Cardiac muscle cell (in vitro differentiated cells and primary cell): ENCODE measurements around the gene CT47C1. TPM values are rescaled to one million over a fixed set of nuclear protein-coding genes. Genes with fewer than 3 reads are reported as not detected.
"Not testable (repeated sequence)": the region's sequence is repeated elsewhere in the genome, so short reads cannot be mapped to it uniquely, and the experiment has no call there.

Source experiments
- DNase-seq, 2 donors: peaks; one replicate each; pipeline versions ENCODE4 v3.0.0 to v3.0.0-alpha.2; 2010 to 2017; ENCODE audit warnings: low read depth in 1 of 2, low spot score in 1 of 2
- H3K27ac ChIP-seq: fragments of 200-600 bp; sonication (generic); 2 replicates; pipeline ENCODE4 v1.5.1; 2016
- H3K27me3 ChIP-seq: fragments of 200-600 bp; sonication (generic); 2 replicates; pipeline ENCODE4 v1.6.0; 2016; ENCODE audit warnings: control low read depth
- H3K36me3 ChIP-seq: fragments of 200-600 bp; sonication (generic); 2 replicates; pipeline ENCODE4 v1.5.1; 2016; ENCODE audit warnings: control low read depth
- H3K4me1 ChIP-seq: fragments of 200-600 bp; sonication (generic); 2 replicates; pipeline ENCODE4 v1.8.1; 2017; ENCODE audit warnings: low read depth, mild to moderate bottlenecking, mixed run types
- H3K4me3 ChIP-seq: fragments of 200-600 bp; sonication (generic); 2 replicates; pipeline ENCODE4 v1.5.1; 2016; ENCODE audit warnings: mild to moderate bottlenecking
- H3K9me3 ChIP-seq: fragments of 200-600 bp; sonication (generic); 2 replicates; pipeline ENCODE4 v1.5.1; 2017; ENCODE audit warnings: low read depth, mild to moderate bottlenecking, control low read depth
- polyA plus RNA-seq: library from polyadenylated mRNA; unstranded; fragments of >200 nt; fragmentation: Nextera tagmentation; extraction: Ambion mirVana; gene quantifications from 2 replicates; pipeline ENCODE4 v1.2.1, GENCODE V29; 2016
- total RNA-seq: library from RNA; depleted of rRNA; stranded (reverse); fragments of >200 nt; gene quantifications from 2 replicates; pipeline ENCODE4 v1.2.3, GENCODE V29; 2016
- TF ChIP-seq, protein P1 (sequence below): IDR thresholded peaks from 2 replicates; pipeline ENCODE4 v1.5.1; 2012; ENCODE audit warnings: low read depth, mild to moderate bottlenecking, low read length

The CT47C1 gene
- total RNA-seq (not detected in 2 replicates), polyA plus RNA-seq (not detected in 2 replicates)

DNA sequence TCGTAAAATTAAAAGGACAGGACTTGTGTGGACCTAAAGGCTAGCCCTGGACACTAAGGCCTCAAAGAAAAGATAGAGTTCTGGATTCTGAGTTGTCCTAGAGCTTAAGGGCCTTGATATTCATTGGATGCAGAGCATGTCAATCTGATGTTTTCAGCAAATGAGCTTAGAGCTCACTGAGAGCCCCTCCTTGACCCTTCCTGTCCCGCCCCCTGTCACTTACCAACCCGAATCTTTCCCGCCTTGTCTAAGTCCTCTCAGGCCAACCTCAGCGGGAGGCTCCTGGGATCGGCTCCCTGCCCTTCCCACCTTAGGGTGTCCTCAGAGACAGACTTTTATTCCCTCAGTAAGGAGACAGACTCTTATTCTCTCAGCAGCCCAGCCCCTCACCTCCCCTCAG is at the start of gene CT47C1:
Gene CT47C1 (plus strand): TSS at position 250 of the 400 bp plus-strand sequence. CDS start 233 bp downstream, outside the sequence.
- H3K36me3 ChIP-seq: no peaks in the 10 kb centered on the region
- no peaks in the 10 kb centered on the region for H3K4me1 ChIP-seq
- TF ChIP-seq, protein P1, sequence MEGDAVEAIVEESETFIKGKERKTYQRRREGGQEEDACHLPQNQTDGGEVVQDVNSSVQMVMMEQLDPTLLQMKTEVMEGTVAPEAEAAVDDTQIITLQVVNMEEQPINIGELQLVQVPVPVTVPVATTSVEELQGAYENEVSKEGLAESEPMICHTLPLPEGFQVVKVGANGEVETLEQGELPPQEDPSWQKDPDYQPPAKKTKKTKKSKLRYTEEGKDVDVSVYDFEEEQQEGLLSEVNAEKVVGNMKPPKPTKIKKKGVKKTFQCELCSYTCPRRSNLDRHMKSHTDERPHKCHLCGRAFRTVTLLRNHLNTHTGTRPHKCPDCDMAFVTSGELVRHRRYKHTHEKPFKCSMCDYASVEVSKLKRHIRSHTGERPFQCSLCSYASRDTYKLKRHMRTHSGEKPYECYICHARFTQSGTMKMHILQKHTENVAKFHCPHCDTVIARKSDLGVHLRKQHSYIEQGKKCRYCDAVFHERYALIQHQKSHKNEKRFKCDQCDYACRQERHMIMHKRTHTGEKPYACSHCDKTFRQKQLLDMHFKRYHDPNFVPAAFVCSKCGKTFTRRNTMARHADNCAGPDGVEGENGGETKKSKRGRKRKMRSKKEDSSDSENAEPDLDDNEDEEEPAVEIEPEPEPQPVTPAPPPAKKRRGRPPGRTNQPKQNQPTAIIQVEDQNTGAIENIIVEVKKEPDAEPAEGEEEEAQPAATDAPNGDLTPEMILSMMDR: no peak
- H3K27me3 ChIP-seq: no peaks in the 10 kb centered on the region
- H3K4me3 ChIP-seq: no peak within 1 kb of the TSS
- H3K27ac ChIP-seq: no peak within 1 kb of the TSS
- H3K9me3 ChIP-seq: no peaks in the 10 kb centered on the region
- no peak for DNase-seq

DNA sequence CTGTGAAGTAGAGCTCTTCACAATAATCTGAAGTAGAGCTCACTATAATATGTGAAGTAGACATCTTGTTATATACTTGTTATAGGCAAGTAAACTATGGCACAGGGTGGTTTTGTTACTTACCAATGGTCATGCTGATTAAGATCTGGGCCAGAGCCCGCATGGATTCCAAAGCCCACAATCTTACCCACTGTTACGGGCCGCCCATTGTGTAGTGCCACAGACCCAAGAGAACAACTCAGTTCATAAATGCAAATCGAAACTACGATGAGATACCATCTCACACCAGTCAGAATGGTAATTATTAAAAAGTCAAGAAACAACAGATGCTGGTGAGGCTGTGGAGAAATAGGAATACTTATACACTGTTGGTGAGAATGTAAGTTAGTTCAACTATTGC is 46.9 kb upstream of the CT47C1 start:
- Histone ChIP-seq H3K4me1 (no peaks in the 10 kb centered on the region), H3K27me3 (no peaks in the 10 kb centered on the region), H3K9me3 (no peaks in the 10 kb centered on the region), H3K27ac (no peak overlapping the region), H3K36me3 (no peaks in the 10 kb centered on the region), H3K4me3 (no peak overlapping the region)
- no peak for DNase-seq
- TF ChIP-seq, protein P1: no peak

DNA sequence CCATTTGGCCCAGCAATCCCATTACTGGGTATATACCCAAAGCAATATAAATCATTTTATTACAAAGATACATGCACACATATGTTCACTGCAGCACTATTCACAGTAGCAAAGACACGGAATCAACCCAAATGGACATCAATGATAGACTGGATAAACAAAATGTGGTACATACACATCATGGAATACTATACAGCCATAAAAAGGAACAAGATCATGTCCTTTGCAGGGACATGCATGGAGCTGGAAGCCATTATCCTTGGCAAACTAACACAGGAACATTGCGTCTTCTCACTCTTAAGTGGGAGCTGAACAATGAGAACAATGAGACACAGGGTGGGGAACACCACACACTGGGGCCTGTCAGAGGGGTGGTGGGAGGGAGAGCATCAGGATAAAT is 46.4 kb upstream of the CT47C1 start:
- H3K27me3 ChIP-seq, DNase-seq, H3K9me3 ChIP-seq, H3K4me3 ChIP-seq, H3K4me1 ChIP-seq, H3K27ac ChIP-seq, H3K36me3 ChIP-seq: not testable (repeated sequence)

DNA sequence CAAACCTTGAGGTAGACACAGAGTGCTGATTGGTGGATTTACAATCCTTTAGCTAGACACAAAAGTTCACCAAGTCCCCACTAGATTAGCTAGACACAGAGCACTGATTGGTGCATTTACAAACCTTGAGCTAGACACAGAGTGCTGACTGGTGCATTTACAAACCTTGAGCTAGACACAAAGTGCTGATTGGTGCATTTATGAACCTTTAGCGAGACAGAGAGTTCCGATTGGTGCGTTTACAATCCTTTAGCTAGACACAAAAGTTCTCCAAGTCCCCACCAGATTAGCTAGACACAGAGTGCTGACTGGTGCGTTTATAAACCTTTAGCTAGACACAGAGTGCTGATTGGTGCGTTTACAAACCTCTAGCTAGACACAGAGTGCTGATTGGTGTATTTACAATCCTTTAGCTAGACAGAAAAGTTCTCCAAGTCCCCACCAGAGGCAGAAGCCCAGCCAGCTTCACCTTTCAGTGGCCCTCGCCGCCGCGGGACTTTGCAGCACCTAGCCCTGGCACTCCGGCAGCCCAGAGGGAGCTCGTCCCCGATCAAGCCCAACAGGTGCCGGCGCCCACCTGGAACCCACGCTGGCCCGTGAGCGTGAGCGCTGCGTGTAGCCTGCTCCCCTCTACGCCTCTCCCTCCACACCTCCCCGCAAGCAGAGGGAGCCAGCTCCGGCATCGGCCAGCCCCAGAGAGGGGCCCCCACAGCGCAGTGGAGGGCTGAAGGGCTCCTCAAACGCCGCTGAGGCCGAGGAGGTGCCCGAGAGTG is 44.6 kb upstream of the CT47C1 start:
- not testable (repeated sequence) for H3K4me3 ChIP-seq, H3K27me3 ChIP-seq, H3K27ac ChIP-seq, H3K4me1 ChIP-seq, H3K9me3 ChIP-seq, H3K36me3 ChIP-seq, DNase-seq

DNA sequence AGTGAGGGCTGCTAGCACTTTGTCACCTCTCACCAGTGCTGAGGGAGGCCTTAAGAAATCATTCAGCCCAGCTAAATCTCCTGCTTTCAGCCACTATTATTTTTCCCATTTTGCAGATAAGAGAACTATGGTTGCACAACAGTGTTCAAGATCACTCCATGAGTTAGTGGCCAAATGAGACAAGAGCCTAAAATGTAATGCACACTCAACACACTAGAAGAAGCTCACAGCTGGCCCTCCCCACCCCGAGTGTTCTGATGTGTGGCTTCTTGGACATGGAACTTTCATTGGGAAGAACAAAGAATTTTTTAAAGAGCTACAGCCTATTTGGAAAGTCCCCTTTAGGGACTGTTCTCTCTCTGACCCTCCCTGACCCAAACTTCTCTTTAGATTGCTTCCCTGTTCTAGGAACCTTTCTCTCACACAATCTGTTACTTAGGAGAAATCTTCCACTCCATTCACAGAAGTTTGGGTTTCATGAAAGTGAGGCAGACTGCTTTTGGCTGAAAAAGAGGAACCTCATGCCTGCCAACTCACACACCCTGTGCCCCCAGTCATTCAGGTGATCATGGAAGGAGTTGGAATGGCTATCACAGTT is 44.0 kb upstream of the CT47C1 start:
- Histone ChIP-seq H3K9me3 (no peaks in the 10 kb centered on the region), H3K36me3 (no peaks in the 10 kb centered on the region), H3K27ac (no peak overlapping the region), H3K27me3 (no peaks in the 10 kb centered on the region), H3K4me1 (no peaks in the 10 kb centered on the region), H3K4me3 (no peak overlapping the region)
- TF ChIP-seq, protein P1: no peak
- DNase-seq: peak in 1 of 2 donors; percentile 41

DNA sequence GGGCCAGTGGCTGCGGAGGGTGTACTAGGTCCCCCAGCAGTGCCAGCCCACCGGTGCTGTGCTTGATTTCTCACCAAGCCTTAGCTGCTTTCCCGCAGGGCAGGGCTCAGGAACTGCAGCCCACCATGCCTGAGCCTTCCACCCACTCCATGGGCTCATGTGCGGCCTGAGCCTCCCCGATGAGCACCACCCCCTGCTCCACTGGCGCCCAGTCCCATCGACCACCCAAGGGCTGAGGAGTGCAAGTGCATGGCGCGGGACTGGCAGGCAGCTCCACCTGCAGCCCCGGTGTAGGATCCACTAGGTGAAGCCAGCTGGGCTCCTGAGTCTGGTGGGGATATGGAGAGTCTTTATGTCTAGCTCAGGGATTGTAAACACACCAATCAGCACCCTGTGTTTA is 43.1 kb upstream of the CT47C1 start:
- not testable (repeated sequence) for H3K27me3 ChIP-seq, H3K36me3 ChIP-seq, H3K4me1 ChIP-seq, DNase-seq, H3K27ac ChIP-seq, H3K9me3 ChIP-seq, H3K4me3 ChIP-seq

DNA sequence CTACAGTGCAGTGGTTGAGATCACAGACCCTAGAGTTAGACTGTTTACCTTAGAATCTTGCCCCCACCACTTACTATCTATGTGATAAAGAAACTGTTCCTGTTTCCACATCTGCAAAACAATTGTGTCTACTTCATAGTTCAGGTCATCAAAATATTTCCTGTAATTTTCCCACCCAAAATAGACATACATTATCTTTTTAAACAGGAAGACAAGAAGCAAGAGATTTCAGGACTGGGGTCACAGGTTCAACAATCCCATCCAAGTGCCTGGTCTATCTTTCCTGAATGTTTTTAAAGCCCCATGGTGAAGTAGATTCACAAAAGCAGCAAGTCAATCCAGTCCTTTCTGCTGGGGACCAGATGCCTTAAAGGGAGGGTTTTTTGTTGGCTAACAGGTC is 41.8 kb upstream of the CT47C1 start:
- H3K27me3 ChIP-seq: no peaks in the 10 kb centered on the region
- no peaks in the 10 kb centered on the region for H3K9me3 ChIP-seq
- TF ChIP-seq, protein P1: no peak

More for the DNA sequence above, 41.8 kb upstream of the CT47C1 start:
- Histone ChIP-seq H3K4me3 (no peak overlapping the region), H3K4me1 (no peaks in the 10 kb centered on the region), H3K36me3 (no peaks in the 10 kb centered on the region), H3K27ac (no peak overlapping the region)
- no peak for DNase-seq
